Astrocyte (in vitro differentiated cells and primary cell): ENCODE results near the gene S100A7.

ENCODE experiments used
- CTCF ChIP-seq: IDR thresholded peaks from 2 replicates; pipeline ENCODE4 v1.5.1; 2011; ENCODE audit warnings: low read depth, mild to moderate bottlenecking, inconsistent platforms, low read length, moderate library complexity; ENCODE audit not compliant: insufficient read depth
- EZH2 ChIP-seq: IDR thresholded peaks from 2 replicates; pipeline ENCODE4 v1.6.1; 2012; ENCODE audit warnings: mild to moderate bottlenecking, low read length, inconsistent platforms; ENCODE audit not compliant: insufficient read depth

GRCh38 chr1:153470707-153471106, 10.3 kb upstream of the S100A7 start:
- no peak for TF ChIP-seq CTCF
- TF ChIP-seq EZH2: no peak
